GM10248 (cell line): ENCODE data around the gene CAMK2A.

ENCODE experiments used
- CTCF ChIA-PET: fragments of 300-600 bp; sonication (Branson Sonifier 250); formaldehyde crosslinking; extraction: SDS; loops from one replicate; lab custom pipeline; 2021; ENCODE audit warnings: antibody characterized with exemption; lab: Yijun Ruan, JAX
- POLR2A ChIA-PET: fragments of 350-650 bp; sonication (Branson Sonifier 250); formaldehyde crosslinking; extraction: SDS; loops from one replicate; lab custom pipeline; 2020; ENCODE audit warnings: antibody characterized with exemption; lab: Yijun Ruan, JAX
- DNase-seq: peaks from one replicate; pipeline ENCODE4 v3.0.0; 2012; ENCODE audit errors: extremely low spot score
- CTCF ChIP-seq: IDR thresholded peaks from 2 replicates; pipeline ENCODE4 v1.5.1; 2012; ENCODE audit warnings: mild to moderate bottlenecking, low read depth; ENCODE audit errors: extremely low read depth, missing control alignments, control extremely low read depth

Gene CAMK2A

GRCh38 chr5:150224483-150225027, 65.0 kb downstream of the CAMK2A start:
- CTCF ChIA-PET: interaction anchor here (1.4 kb wide), 2 partner anchors 9 to 94 kb away, joined by 4 to 5 read pairs; no protein-coding TSS in a partner anchor
- POLR2A ChIA-PET: no interaction called here
- no peak for DNase-seq
- no peak for TF ChIP-seq CTCF

- ChIA-PET POLR2A (no interaction called here), CTCF (interaction anchor here (1.4 to 1.6 kb wide), 3 partner anchors 10 to 93 kb away, joined by 3 to 4 read pairs (median 4); no protein-coding TSS in a partner anchor)
- TF ChIP-seq CTCF: no peak
- DNase-seq: no peak
Observed at GRCh38 chr5:150223474-150223873, 66.1 kb downstream of the CAMK2A start.

- ChIA-PET POLR2A (no interaction called here), CTCF (interaction anchor here (1.4 to 1.6 kb wide), 3 partner anchors 9 to 92 kb away, joined by 3 to 4 read pairs (median 4); no protein-coding TSS in a partner anchor)
- no peak for TF ChIP-seq CTCF
- DNase-seq: no peak
Observed at GRCh38 chr5:150222906-150223305, 66.7 kb downstream of the CAMK2A start.

- POLR2A ChIA-PET: no interaction called here
- no peak for TF ChIP-seq CTCF
- no peak for DNase-seq
- CTCF ChIA-PET: no interaction called here
Observed at GRCh38 chr5:150221471-150221870, 68.1 kb downstream of the CAMK2A start.

- CTCF ChIA-PET: interaction anchor here (0.5 to 4.3 kb wide), 15 partner anchors 12 to 1164 kb away, joined by 3 to 49 read pairs (median 4); no protein-coding TSS in a partner anchor
- POLR2A ChIA-PET: no interaction called here
- DNase-seq: no peak
- TF ChIP-seq CTCF: no peak
Observed at GRCh38 chr5:150219861-150220260, 69.7 kb downstream of the CAMK2A start.

- ChIA-PET POLR2A (no interaction called here), CTCF (interaction anchor here (0.5 to 4.3 kb wide), 21 partner anchors 11 to 1165 kb away, joined by 3 to 49 read pairs (median 7); no protein-coding TSS in a partner anchor)
- TF ChIP-seq CTCF: no peak
- no peak for DNase-seq
Observed at GRCh38 chr5:150219142-150219541, 70.4 kb downstream of the CAMK2A start.

GRCh38 chr5:150218693-150219035, 70.9 kb downstream of the CAMK2A start:
- ChIA-PET CTCF (interaction anchor here (0.7 to 4.3 kb wide), 28 partner anchors 10 to 362 kb away, joined by 3 to 49 read pairs (median 4); no protein-coding TSS in a partner anchor), POLR2A (no interaction called here)
- no peak for DNase-seq
- no peak for TF ChIP-seq CTCF
